ENCODE measurements around the gene SELENOO. TPM values are rescaled to one million over a fixed set of nuclear protein-coding genes. Genes with fewer than 3 reads are reported as not detected.

The SELENOO gene
- total RNA-seq, 2 experiments from 2014 or later = 17.4 to 25.5 TPM

DNA sequence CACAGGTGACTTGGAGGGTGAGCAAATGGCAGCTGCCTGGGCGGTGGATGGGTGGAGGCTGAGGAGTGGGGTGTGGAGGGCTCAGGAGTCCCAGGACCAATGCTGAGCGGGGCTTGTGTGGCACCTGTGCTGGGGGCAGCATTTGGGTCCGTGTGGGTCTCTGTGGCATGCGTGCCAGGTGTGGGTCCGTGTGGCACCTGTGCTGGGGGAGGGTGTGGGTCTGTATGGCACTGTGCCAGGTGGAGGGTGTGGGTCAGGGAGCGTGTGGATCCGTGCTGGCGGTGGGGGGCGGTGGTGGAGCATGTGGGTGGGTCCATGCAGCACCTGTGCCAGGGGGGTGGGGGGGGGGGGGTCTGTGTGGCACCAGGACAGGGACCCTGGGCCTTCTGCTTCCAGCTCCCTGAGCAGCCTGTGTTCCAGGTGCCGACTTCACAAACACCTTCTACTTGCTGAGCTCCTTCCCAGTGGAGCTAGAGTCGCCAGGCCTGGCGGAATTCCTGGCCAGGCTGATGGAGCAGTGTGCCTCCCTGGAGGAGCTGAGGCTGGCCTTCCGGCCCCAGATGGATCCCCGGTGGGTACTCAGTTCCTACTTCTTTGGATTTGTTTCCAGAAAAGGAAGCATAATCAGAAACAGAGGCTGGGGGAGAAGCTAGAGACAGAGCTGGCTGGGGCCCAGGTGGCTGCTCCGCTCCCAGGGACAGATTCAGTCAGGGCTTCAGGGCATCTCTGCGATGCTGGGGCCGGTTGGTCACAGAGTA, 14.7 kb downstream of the SELENOO start:
- ChIA-PET POLR2A (no interaction called here), CTCF (interaction anchor here (0.8 kb wide), 1 partner anchor 66 kb away, joined by 3 read pairs; no protein-coding TSS in a partner anchor)
- H3K36me3 Mint-ChIP-seq (ENCODE audit: low read depth) = peaks cover 31% of the 10 kb centered on the region

DNA sequence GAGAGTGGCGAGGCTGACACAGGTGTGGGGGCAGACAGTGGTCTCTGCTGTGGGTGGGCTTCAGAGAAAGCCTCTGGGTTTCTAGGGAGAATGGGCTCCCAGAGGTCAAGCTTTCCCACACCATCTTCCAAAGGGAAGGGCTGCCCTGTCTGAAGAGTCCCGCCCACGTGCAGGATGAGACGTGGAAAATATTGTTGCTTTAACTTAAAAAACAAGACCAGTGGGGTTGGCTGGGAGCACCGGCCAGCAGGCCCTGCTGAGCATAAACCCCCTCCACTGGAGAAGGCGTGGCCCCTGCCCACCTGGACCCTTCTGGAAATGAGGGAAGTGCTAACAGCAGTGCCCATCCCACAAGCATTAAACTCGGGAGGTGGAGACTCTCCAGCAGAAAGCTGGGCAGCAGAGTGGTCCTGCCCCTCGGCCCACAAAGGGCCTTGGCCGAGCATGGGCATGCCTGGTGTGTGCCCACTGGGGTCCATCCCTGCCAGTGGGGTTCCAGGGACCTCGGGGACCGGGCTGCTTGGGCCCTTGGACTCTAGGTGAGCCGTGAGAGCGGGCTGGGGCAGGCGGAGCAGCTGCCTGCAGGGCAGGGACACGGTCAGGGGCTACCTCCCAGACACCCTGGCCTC, 15.4 kb downstream of the SELENOO start:
- H3K36me3 Mint-ChIP-seq (ENCODE audit: low read depth) = peaks cover 31% of the 10 kb centered on the region
- CTCF ChIA-PET = interaction anchor here (0.8 kb wide), 1 partner anchor 67 kb away, joined by 3 read pairs; no protein-coding TSS in a partner anchor
- peaks cover under 1% of the 10 kb centered on the region for H3K4me1 Mint-ChIP-seq
- no peaks in the 10 kb centered on the region for H3K27me3 Mint-ChIP-seq
- POLR2A ChIA-PET = no interaction called here
- no peak overlapping the region for H3K27ac Mint-ChIP-seq
- no peaks in the 10 kb centered on the region for H3K9me3 Mint-ChIP-seq
- H3K4me3 Mint-ChIP-seq = no peak overlapping the region
- no peak for DNase-seq

More for the DNA sequence above, 14.7 kb downstream of the SELENOO start:
- DNase-seq = no peak
- Mint-ChIP-seq H3K27me3 (no peaks in the 10 kb centered on the region), H3K4me1 (peaks cover 1% of the 10 kb centered on the region), H3K9me3 (no peaks in the 10 kb centered on the region), H3K27ac (no peak overlapping the region), H3K4me3 (no peak overlapping the region)

DNA sequence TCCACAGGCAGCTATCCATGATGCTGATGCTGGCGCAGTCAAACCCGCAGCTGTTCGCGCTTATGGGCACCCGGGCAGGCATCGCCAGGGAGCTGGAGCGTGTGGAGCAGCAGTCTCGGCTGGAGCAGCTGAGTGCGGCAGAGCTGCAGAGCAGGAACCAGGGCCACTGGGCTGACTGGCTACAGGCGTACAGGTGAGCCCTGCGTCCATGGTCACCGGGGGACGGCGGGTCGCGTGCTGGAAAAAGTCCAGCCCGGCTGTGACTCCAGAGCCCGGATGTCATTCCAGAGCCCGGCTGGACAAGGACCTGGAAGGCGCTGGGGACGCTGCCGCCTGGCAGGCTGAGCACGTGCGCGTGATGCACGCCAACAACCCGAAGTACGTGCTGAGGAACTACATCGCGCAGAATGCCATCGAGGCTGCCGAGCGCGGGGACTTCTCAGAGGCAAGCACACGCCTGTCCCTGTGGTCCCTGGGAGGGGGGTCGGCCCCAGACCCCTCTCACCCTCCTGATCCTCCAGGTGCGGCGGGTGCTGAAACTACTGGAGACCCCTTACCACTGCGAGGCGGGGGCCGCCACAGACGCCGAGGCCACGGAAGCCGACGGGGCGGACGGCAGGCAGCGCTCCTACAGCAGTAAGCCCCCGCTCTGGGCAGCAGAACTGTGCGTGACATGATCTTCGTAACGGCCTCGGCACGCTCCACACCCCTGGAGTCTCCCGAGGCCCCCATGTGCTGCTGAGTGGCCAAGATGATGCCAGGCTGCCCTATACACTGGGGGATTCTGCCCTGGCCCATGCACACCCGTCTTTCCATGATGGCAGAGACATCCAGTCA, 16.1 kb downstream of the SELENOO start:
- Mint-ChIP-seq H3K9me3 (no peaks in the 10 kb centered on the region), H3K27me3 (no peaks in the 10 kb centered on the region), H3K4me1 (no peaks in the 10 kb centered on the region), H3K36me3 (ENCODE audit: low read depth) (peaks cover 31% of the 10 kb centered on the region), H3K27ac (no peak overlapping the region), H3K4me3 (no peak overlapping the region)
- no peak for DNase-seq
- ChIA-PET CTCF (no interaction called here), POLR2A (no interaction called here)

DNA sequence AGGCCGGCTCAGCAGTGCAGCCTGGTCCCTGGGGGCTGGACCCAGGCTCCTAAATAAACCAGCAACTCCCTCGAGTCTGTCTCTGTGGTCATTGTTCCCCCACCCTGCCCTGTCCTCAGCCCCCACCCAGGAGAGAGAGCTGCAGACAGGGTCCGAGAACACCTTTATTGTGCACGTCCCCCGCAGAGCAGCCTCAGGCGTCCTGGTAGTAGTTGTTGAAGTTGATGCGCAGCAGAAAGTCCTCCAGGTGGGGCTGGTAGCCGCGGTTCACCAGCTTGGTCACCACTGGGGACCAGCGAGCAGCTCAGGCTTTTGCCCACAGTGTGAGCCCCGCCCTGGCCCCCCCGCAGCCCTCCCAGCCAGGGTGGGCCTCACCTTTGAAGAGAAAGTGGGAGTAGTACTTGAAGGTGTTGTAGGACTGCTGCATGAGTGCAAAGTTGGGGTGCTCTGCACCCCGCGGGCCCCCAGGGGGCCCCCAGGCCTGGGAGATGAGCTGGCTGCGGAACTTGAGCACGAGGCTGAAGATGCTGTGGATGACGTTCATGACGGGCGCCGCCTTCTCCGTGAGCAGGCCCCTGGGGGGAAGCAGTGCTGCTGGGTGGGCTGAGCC, 16.8 kb downstream of the SELENOO start:
- H3K27ac Mint-ChIP-seq = no peak overlapping the region
- ChIA-PET POLR2A (interaction anchor here (0.5 kb wide), 1 partner anchor 141 kb away, joined by 3 read pairs; no protein-coding TSS in a partner anchor), CTCF (interaction anchor here (1.2 kb wide), 1 partner anchor 9 kb away, joined by 4 read pairs; no protein-coding TSS in a partner anchor)

DNA sequence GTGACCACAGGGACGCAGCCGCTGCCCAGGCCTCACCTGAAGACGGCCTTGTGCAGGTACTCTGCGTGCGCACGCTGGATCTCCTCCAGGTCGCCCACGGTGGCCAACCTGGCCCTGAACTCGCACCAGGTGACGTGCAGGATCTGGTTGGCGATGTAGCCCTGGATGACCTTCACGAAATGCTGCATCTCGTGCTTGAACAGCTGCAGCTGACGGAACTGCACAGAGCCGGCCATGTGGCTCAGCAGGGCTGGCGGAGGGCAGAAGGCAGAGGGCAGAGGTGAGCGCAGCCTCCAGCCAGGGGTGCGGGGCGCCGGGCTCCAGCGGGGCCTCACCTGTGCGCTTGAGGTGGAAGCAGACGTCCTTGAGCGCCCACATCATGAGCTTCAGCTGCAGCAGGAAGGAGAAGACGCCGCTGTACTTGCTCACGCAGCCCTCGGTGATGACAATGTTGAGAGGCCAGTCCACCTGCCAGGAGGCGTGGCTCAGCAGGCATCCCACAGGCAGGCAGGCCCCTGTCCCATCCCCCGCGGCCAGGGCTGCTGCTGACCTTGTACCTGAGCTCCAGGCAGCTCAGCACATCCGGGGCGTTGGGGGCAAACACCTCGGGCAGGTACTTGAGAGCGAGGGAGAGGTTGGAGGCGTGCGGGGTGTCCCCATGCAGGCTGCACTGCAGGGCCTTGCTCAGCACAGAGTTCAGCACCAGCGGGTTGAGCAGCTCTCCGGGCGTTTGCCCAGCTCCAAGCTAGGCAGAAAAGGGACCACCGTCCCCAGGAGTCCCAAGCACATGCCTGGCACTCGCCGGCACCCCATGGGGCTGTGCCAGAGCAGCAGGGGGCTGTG, 17.6 kb downstream of the SELENOO start:
- Mint-ChIP-seq H3K36me3 (ENCODE audit: low read depth) (peaks cover 27% of the 10 kb centered on the region), H3K4me1 (no peaks in the 10 kb centered on the region), H3K27me3 (no peaks in the 10 kb centered on the region), H3K9me3 (no peaks in the 10 kb centered on the region), H3K27ac (no peak overlapping the region), H3K4me3 (no peak overlapping the region)
- no peak for DNase-seq
- POLR2A ChIA-PET = no interaction called here
- CTCF ChIA-PET = interaction anchor here (1.2 kb wide), 1 partner anchor 10 kb away, joined by 4 read pairs; no protein-coding TSS in a partner anchor

More for the DNA sequence above, 16.8 kb downstream of the SELENOO start:
- no peaks in the 10 kb centered on the region for H3K4me1 Mint-ChIP-seq
- H3K9me3 Mint-ChIP-seq = no peaks in the 10 kb centered on the region
- no peaks in the 10 kb centered on the region for H3K27me3 Mint-ChIP-seq
- H3K36me3 Mint-ChIP-seq (ENCODE audit: low read depth) = peaks cover 28% of the 10 kb centered on the region
- DNase-seq = no peak
- H3K4me3 Mint-ChIP-seq = no peak overlapping the region

DNA sequence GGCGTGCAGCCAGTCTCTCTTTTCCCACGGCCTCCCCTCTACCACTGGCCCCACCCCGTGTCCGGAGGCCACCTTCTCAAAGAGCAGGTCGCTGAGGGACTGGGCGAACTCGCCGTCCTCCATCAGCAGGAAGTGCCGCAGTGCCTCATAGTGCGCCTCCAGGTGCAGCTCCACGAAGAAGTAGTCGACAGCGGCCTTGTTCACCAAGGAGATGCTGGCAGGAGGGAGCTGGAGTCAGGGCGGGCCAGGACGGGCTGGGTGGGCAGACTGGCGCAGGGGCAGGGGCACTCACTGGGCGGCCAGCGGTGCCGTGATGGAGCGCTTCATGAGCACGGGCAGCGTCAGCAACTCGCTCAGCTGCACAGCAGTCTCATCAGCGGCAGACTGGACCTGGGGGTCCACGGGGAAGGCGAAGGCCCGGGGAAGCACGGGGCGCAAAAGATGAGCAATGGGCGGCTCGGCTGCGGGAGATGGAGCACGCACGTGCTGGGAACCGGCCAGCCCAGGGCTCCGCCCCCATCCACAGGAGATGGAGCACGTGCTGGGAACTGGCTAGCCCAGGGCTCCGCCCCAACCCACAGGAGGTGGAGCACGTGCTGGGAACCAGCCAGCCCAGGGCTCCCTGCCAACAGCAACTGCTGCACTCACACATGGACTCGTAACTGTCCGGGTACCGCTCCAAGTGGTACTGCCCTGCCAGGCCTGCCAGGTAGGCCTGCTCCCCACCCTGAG, 18.4 kb downstream of the SELENOO start:
- H3K27me3 Mint-ChIP-seq = no peaks in the 10 kb centered on the region
- H3K36me3 Mint-ChIP-seq (ENCODE audit: low read depth) = peaks cover 28% of the 10 kb centered on the region
- no peak overlapping the region for H3K27ac Mint-ChIP-seq
- ChIA-PET CTCF (interaction anchor here (1.2 kb wide), 1 partner anchor 10 kb away, joined by 4 read pairs; no protein-coding TSS in a partner anchor), POLR2A (no interaction called here)
- H3K9me3 Mint-ChIP-seq = no peaks in the 10 kb centered on the region
- no peak for DNase-seq
- no peak overlapping the region for H3K4me3 Mint-ChIP-seq
- H3K4me1 Mint-ChIP-seq = no peaks in the 10 kb centered on the region

DNA sequence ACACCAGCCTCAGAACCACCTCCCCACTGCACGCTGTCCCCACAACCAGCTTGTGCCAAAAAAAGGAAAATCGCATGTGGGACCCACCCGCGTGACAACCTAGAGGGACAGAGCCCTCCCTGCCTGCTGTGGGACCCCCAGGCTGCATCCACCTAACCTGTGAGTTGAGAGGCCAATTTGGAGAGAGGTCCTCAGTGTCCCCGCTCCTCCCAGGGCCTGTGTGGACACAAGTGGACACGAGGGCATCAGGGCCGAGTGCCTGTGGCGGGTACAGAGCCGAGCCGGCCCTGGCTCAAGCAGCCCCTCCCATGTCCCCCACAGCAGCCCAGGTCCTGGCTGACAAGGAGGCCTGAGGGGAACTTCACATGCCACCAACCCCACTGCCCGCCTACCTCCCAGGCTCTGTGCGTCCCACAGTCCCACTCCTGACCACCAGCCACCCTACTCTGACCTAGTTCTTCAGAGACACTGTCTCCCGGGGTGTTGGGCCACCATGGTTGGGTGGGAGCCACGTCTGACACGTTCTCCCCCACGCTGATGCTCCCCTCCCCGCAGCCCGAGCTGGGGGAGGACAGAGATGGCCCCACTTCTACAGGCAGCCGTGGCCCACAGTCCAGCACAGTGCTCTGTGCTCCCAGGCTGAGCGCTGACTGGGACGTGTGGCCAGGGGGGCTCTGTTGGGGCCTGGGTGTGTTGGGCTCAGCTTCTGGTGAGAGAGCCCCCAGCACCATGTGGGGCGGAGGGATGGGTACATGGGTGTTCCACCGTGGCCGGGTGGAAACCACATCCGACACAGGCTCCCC, 19.2 kb downstream of the SELENOO start:
- no peak overlapping the region for H3K4me3 Mint-ChIP-seq
- POLR2A ChIA-PET = no interaction called here
- H3K4me1 Mint-ChIP-seq = no peaks in the 10 kb centered on the region
- DNase-seq = no peak
- peaks cover 26% of the 10 kb centered on the region for H3K36me3 Mint-ChIP-seq (ENCODE audit: low read depth)
- H3K27me3 Mint-ChIP-seq = no peaks in the 10 kb centered on the region
- CTCF ChIA-PET = interaction anchor here (1.3 to 1.5 kb wide), 2 partner anchors 20 to 136 kb away, joined by 3 to 4 read pairs; no protein-coding TSS in a partner anchor
- no peak overlapping the region for H3K27ac Mint-ChIP-seq
- H3K9me3 Mint-ChIP-seq = no peaks in the 10 kb centered on the region

DNA sequence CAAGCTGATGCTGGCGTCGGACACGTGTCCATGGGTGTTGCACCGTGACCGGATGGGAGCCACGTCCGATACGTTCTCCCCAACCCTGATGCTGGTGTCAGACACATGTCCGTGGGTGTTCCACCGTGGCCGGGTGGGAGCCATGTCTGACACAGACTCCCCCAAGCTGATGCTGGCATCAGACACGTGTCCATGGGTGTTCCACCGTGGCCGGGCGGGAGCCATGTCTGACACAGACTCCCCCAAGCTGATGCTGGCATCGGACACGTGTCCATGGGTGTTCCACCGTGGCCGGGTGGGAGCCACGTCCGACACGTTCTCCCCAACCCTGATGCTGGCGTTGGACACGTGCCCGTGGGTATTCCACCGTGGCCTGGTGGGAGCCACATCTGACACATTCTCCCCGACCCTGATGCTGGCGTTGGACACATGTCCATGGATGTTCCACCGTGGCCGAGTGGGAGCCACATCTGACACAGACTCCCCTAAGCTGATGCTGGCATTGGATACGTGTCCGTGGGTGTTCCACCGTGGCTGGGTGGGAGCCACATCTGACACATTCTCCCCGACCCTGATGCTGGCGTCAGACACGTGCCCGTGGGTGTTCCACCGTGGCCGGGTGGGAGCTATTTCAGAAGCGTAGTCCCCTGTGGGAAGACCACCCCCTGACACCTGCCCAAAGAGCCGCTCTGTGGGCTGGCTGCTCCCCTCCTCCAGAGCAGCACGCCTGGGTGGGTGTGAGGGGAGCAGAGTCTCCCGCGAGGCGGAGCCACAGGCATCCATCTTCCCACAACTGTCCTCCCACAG, 20.0 kb downstream of the SELENOO start:
- H3K27me3 Mint-ChIP-seq = no peaks in the 10 kb centered on the region
- H3K4me1 Mint-ChIP-seq = no peaks in the 10 kb centered on the region
- ChIA-PET CTCF (interaction anchor here (1.3 to 1.5 kb wide), 2 partner anchors 19 to 137 kb away, joined by 3 to 4 read pairs; no protein-coding TSS in a partner anchor), POLR2A (no interaction called here)
- no peaks in the 10 kb centered on the region for H3K9me3 Mint-ChIP-seq
- no peak for DNase-seq
- H3K4me3 Mint-ChIP-seq = no peak overlapping the region
- H3K27ac Mint-ChIP-seq = no peak overlapping the region
- H3K36me3 Mint-ChIP-seq (ENCODE audit: low read depth) = peaks cover 25% of the 10 kb centered on the region

DNA sequence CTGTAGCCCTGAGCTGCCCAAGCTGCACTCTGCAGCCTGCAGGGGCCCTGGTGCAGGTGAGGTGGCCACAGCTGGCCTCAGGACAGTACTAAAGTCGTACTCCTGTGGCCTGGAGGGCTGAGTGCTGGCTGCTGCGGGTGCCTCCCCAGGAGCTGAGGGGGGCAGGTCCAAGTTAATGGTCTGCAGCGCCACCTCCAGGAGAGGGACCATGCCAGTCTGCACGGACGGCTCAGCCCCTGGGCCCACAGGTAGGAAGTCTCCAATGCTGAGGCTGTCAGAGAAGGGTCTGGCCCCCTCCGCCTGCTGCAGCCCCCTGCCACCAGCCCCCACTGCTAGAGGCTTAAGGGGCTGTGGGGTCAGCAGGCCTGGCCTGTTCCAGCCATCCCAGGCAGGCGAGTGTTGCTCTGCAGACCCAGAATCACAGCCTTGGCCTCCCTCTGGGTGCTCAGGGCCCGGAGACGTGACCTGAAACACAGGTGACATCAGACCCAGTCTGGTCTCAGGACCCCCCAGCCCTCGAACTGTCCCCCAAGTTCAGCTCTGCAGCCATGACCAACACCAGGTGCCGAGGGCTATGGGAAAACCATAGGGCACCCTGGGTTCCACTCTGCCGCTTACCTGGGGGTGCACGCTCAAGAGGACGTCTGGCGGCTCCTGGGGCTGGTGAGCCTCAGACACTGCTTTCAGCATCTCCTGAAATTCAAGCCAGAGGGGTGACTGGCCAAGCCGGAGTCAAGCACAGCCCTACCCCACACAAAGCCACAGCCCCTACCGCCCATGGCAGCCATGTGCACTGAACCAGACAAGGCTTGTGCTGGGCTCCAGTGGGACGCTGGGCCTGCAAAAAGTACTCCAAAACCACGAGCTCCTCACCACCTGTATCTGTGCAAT, 20.8 kb downstream of the SELENOO start:
- Mint-ChIP-seq H3K27ac (no peak overlapping the region), H3K4me1 (no peaks in the 10 kb centered on the region), H3K4me3 (no peak overlapping the region), H3K9me3 (no peaks in the 10 kb centered on the region), H3K27me3 (no peaks in the 10 kb centered on the region), H3K36me3 (ENCODE audit: low read depth) (peaks cover 23% of the 10 kb centered on the region)
- CTCF ChIA-PET = interaction anchor here (1.3 to 1.5 kb wide), 2 partner anchors 18 to 138 kb away, joined by 3 to 4 read pairs; no protein-coding TSS in a partner anchor
- DNase-seq = no peak
- POLR2A ChIA-PET = no interaction called here
